HG02970 (cell line): ENCODE data around the gene LY6G6F.

Experiments used
- ATAC-seq: cut with Tn5 transposase; IDR thresholded peaks from one replicate; pipeline ENCODE4 v1.9.1; 2021; ENCODE audit warnings: mild to moderate bottlenecking, moderate library complexity, moderate number of reproducible peaks; ENCODE audit not compliant: unreplicated experiment, low FRiP score

The LY6G6F gene

GRCh38 chr6:31737315-31737990, 30.8 kb downstream of the LY6G6F start:
- ATAC-seq, result no peak

GRCh38 chr6:31737991-31738979, 31.6 kb downstream of the LY6G6F start:
- no peak for ATAC-seq

- peak; percentile 63 for ATAC-seq
Observed at GRCh38 chr6:31739639-31740396, 33.2 kb downstream of the LY6G6F start, which contains the start of gene MSH5. TSS of gene MSH5 (plus strand) at chr6:31740005. CDS start at chr6:31740467, 462 bp downstream.

GRCh38 chr6:31740397-31741223, 33.9 kb downstream of the LY6G6F start:
- no peak for ATAC-seq

DNA sequence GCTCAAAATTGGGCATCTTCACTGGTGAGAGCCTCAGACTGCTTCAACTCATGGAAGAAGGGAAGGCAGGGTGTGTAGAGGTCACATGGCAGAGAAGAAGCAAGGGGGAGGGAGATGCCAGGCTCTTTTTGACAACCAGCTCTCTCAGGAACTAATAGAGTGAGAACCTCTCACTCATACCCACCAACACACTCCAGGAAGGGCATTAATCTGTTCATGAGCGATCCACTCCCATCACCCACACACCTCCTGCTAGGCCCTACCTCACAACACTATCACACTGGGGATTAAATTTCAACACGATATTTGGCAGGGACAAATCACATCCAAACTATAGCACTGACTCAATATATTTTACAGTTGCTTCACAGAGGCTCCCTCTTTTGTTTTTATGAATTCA, 35.1 kb downstream of the LY6G6F start:
- no peak for ATAC-seq

- ATAC-seq, result no peak
Observed at GRCh38 chr6:31742894-31743293, 36.2 kb downstream of the LY6G6F start.

- no peak for ATAC-seq
Observed at GRCh38 chr6:31744422-31744821, 37.8 kb downstream of the LY6G6F start.

GRCh38 chr6:31749301-31750036, 42.8 kb downstream of the LY6G6F start:
- no peak for ATAC-seq

GRCh38 chr6:31750411-31751022, 43.9 kb downstream of the LY6G6F start:
- no peak for ATAC-seq

GRCh38 chr6:31752739-31753319, 46.2 kb downstream of the LY6G6F start:
- no peak for ATAC-seq

DNA sequence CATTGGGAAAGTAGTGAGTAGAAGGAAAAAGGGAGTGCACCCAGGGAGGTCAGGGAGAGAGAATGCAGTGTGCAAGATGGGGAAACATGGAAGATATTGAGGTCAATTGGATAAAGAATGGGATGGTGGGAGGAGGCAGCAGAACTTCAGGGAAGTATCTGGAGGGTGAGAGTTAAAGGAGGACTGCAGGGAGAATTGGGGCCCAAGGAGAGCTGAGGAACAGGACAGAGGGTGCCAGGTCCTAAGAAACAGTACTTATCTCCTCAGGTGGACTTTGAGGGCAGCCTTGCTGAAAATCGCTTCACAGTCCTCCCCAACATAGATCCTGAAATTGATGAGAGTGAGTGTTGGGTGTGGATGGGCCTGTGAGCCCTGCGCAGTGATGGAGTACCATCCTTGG, 51.6 kb downstream of the LY6G6F start:
- no peak for ATAC-seq
